Measurements from ENCODE around the gene PACSIN1. TPM values are rescaled to one million over a fixed set of nuclear protein-coding genes. Genes with fewer than 3 reads are reported as not detected.

Gene PACSIN1
- total and polyA plus RNA-seq, 8 donors = 0.09 to 0.51 (median 0.25) TPM; not detected in 1

DNA sequence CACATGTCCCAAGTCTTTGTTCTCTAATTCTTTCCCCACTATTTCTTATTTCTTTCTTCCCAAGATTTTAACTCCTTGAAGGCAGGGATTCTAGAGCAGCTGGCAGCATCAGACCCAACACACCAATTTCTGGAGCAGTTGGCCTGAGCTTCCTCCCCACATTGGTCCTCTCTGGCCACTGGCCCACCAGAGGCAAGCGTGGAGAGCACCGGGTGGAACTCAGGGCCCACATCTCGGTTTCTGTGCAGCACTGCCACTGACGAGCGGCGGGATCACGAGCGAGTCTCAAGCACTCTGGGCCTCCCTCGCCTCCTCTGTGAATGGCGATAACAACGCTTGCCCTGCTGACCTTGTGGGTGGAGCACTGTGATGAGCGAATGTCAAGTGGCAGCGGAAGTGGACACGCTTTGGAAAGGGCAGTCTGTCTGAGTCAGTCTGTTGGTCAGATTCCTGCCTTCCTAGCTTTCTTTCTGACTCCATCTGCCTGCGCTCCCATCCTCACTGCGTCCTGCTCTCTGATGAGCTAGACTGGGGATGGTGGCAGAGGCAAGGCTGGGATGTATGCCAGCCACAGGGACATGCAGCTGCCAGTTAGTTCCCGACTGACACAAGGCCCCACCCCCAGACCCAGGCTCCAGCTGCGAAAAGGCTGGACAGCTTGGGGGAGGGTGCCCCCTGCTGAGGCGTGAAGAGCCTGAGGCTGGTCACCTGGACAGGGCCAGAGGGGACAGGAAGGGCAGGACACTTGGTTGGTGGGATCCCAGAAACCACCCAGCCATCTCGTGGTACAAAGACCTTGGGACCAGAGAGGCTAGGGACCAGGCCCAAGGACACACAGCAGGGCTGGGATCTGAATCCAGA is 94.7 kb downstream of the PACSIN1 start:
- intact Hi-C loops (cut with DNase I) = no loop called here
- no peaks in the 10 kb centered on the region for H3K27me3 ChIP-seq
- no peak overlapping the region for H3K4me3 ChIP-seq
- H3K36me3 ChIP-seq = no peaks in the 10 kb centered on the region
- no peaks in the 10 kb centered on the region for H3K4me1 ChIP-seq
- ATAC-seq (peak; percentile 38), DNase-seq (no peak)
- H3K9me3 ChIP-seq = peaks cover 0 to 6% of the 10 kb centered on the region in 2 donors
- TF ChIP-seq, protein P1, sequence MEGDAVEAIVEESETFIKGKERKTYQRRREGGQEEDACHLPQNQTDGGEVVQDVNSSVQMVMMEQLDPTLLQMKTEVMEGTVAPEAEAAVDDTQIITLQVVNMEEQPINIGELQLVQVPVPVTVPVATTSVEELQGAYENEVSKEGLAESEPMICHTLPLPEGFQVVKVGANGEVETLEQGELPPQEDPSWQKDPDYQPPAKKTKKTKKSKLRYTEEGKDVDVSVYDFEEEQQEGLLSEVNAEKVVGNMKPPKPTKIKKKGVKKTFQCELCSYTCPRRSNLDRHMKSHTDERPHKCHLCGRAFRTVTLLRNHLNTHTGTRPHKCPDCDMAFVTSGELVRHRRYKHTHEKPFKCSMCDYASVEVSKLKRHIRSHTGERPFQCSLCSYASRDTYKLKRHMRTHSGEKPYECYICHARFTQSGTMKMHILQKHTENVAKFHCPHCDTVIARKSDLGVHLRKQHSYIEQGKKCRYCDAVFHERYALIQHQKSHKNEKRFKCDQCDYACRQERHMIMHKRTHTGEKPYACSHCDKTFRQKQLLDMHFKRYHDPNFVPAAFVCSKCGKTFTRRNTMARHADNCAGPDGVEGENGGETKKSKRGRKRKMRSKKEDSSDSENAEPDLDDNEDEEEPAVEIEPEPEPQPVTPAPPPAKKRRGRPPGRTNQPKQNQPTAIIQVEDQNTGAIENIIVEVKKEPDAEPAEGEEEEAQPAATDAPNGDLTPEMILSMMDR (IDR thresholded peaks at IDR 0.05) = no peak
- no peak overlapping the region for H3K27ac ChIP-seq

DNA sequence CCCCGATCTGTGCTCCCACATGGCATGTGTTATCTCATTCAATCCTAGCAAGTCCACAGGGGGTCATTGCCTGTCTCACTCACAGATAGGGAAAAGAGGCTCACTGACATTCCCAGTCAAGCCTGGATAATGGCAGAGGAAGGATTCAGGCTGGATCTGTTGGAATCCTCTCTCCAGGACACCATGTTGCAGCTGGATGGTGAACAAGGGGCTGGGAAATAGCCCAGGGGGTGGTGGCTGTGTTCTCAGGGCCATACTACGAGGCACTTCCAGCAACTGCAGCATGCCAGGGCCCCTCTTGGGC is 95.3 kb downstream of the PACSIN1 start:
- DNase-seq = no peak
- Histone ChIP-seq H3K27ac (no peak overlapping the region), H3K36me3 (no peaks in the 10 kb centered on the region), H3K9me3 (peaks cover 0 to 6% of the 10 kb centered on the region in 2 donors), H3K4me1 (no peaks in the 10 kb centered on the region), H3K27me3 (no peaks in the 10 kb centered on the region), H3K4me3 (no peak overlapping the region)
- intact Hi-C loops (cut with DNase I) = no loop called here
- TF ChIP-seq, protein P1 (IDR thresholded peaks at IDR 0.05) = no peak
- no peak for ATAC-seq

DNA sequence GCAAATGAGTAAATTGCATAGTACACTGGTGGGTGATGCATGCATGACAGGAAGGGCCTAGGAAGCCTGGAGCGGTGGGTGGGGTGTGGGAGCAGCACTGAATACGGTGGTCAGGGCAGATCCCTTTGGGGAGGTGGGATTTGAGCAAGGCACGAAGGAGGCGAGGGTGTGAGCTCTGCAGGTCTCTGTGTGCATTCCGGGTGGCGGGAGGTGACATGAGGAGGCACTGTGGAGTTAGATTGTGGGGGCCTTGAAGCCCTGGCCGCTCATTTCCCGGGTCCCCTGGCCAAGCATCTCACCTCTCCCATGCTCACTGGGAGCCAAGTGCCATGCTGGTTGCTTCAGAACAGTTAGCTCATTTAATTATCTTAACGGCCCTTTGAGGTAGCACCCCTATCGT is 96.5 kb downstream of the PACSIN1 start:
- ATAC-seq (no peak), DNase-seq (no peak)
- TF ChIP-seq, protein P1 (IDR thresholded peaks at IDR 0.05) = no peak
- H3K27ac ChIP-seq = no peak overlapping the region
- H3K36me3 ChIP-seq = no peaks in the 10 kb centered on the region
- peaks cover 0 to 7% of the 10 kb centered on the region in 2 donors for H3K27me3 ChIP-seq
- no peak overlapping the region for H3K4me3 ChIP-seq
- no peaks in the 10 kb centered on the region for H3K4me1 ChIP-seq
- H3K9me3 ChIP-seq = peaks cover 0 to 6% of the 10 kb centered on the region in 2 donors
- intact Hi-C loops (cut with DNase I) = no loop called here

DNA sequence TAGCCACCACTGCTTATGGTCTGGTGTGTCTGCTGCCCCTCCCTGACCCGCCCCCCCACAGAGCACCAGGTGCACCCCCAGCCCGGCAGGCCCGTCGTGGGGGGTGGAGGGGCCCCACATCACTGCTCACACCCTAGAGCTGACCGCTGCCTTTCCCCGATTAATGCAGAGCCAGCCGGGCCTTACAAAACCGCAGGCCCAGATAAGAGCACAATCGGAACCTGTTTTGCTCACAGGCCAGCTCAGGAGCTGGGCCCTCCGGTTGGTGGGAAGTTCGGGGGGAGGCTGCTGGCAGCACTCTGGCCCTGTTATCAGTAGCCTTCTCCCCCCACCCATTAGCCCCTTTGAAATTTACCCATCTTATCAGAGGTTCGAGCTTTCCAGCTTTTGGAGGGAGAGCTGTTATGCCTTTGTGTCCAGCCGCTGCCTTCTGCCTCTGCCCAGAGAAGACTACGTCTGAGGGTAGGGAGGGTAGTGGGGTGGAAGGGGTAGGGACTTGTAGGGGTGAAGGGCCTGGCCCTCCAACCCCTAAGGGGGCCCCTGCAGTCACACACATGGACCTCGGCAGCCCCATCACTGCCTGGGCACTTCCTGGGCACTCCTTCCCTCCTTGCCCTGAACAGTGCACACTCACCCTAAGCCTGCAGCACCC is 97.1 kb downstream of the PACSIN1 start:
- Histone ChIP-seq H3K4me1 (no peaks in the 10 kb centered on the region), H3K36me3 (no peaks in the 10 kb centered on the region), H3K27me3 (peaks cover 0 to 14% of the 10 kb centered on the region in 2 donors), H3K27ac (no peak overlapping the region), H3K4me3 (no peak overlapping the region), H3K9me3 (peaks cover 0 to 6% of the 10 kb centered on the region in 2 donors)
- DNase-seq (no peak), ATAC-seq (no peak)
- intact Hi-C loops (cut with DNase I) = no loop called here
- TF ChIP-seq, protein P1 (IDR thresholded peaks at IDR 0.05) = no peak

DNA sequence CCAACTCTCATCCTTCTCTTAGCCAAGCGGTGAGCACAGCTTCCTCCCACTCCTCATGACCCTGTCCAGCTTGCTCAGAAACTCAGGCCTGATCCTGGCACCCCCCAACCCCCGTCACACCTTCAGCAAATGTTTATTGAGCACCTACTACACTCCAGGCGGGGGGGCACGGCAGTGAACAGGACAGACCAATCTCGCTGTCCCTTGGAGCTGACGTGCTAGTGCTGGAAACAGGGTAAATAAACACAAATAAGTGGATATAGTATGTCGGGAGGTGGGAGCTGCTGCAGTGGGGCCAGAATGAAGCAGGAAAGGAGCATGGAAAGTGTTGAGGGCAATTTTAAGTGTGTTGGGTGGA is 97.6 kb downstream of the PACSIN1 start:
- DNase-seq (no peak), ATAC-seq (no peak)
- Histone ChIP-seq H3K4me3 (no peak overlapping the region), H3K36me3 (no peaks in the 10 kb centered on the region), H3K27ac (no peak overlapping the region), H3K4me1 (no peaks in the 10 kb centered on the region), H3K9me3 (peaks cover 0 to 1% of the 10 kb centered on the region in 2 donors), H3K27me3 (peaks cover 0 to 19% of the 10 kb centered on the region in 2 donors)
- intact Hi-C loops (cut with DNase I) = no loop called here
- TF ChIP-seq, protein P1 (IDR thresholded peaks at IDR 0.05) = no peak

Measured in left lung (tissue), 10 donors.